HK-2 (cell line): ENCODE data around the gene FBXL2.
"Not testable (repeated sequence)": the region's sequence is repeated elsewhere in the genome, so short reads cannot be mapped to it uniquely, and the experiment has no call there.

Experiments
- DNase-seq: peaks from one replicate; pipeline ENCODE4 v3.0.0-alpha.2; 2018; ENCODE audit not compliant: unreplicated experiment

FBXL2 gene

DNA sequence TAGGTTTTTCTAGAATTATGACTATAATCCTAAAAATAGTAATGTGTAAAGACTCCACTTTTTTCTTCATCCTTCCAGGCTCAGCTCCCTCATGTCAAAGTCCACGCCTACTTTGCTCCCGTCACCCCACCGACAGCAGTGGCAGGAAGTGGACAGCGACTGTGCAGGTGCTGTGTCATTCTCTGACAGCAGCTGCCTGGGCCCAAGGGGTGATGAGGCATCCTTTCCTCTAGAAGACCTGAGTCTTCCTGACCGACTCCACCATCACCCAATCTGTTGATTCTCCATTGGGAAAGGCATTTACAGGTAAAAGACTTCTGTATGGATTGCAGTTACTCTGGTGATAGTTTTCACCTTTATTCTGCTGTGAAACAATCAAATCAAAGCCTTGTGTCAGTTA, 108.2 kb downstream of the FBXL2 start:
- DNase-seq: no peak

DNA sequence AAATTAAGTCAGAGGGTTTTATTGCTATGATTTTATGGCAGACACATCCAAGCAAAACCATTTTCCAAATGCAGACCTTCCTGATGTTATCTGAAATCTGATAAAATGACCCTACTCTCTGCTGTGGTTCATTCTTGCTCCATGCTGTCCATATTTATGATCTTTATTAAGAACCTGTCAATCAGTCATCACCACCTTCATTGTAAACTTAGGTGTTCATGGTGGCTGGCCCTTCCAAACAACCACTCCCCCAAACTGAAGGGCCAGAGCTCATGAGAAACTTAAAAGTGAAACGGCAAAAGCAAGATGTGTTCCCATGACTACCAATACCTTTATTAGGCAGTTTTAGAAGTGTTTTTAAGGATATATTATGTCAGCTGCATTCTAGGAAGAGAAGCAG, 109.4 kb downstream of the FBXL2 start:
- no peak for DNase-seq

DNA sequence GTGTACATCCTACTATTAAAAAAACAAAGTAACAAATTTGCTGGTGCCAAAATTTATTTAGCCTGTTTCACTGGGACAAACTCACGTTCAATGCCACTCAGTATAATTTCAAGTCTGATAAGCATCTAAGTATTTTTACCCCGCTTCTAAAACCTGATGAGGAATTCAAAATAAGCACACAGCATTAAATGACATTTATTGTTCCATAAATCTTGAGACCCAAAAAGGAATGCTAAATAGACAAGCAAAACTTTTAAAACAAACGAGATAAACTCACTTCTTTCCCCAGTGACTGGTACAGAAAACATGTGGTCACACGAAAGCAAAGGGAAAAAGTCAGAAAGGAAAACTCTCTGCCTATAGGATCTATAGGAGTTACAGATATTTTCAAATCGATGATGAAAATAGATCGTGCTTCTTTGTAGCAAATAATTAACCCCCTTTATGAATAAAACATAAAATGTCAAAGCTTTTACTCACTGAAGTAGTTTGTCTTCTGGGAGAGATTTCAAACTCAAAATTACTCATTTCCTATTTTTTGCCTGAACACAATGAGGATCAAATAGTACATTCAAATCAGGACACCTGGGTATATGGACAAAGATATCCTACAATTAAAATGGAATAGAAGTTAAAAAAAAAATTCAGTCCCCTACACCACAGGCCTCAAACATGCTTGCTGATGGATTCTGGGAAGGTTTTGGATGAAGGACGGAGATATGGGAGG, 111.3 kb downstream of the FBXL2 start:
- DNase-seq: no peak

DNA sequence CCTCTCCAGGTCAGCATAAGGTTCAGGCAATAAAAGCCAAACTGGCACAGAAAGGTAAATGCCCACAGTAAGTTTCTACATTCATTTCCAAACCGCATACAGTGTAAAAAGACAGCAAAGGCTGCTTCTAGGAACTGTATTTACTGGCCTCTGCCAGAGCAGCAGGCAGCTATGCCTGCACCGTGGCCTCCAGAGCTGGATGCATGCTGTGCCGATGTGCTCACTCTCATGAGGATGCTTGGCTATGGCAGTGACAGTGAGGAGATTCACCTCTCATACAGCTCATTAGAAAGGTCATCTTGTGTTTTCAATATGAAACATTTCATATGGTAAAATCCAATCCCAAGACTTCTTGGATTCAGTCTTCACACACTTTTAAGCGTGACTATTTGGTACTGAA, 112.7 kb downstream of the FBXL2 start:
- no peak for DNase-seq

DNA sequence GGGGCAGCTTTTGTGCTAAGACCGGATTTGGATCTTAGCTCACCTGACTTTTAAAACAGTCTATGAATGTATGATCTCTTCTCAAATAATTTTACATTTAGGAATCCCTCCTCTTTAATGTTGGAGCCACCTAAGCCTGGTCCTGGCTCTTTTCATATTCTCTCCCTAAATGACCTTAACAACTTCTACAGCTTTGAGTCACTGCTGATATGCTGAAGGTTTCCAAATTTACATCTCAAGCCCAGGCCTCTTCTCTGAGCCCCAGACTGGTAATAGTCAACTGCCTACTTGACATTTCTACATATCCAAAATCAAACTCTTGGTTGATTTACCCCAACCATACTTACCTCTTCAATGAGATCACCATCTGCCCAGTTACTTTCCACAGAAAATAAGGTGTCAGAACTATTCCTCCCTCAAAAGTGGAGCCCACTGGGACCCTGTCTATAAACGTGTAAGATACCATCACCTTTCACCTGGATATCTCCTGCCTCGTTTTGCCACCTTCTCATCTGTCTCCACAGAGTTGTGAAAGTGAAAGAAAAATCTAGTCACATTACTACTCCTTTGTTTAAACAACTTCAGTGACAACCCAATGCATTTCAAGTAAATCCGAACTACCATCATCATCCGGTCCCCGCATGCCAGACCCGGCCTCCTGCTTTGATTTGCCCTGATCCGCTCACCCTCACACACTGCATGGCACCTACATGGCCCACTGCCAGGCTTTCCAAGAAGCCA, 114.2 kb downstream of the FBXL2 start:
- DNase-seq: no peak

DNA sequence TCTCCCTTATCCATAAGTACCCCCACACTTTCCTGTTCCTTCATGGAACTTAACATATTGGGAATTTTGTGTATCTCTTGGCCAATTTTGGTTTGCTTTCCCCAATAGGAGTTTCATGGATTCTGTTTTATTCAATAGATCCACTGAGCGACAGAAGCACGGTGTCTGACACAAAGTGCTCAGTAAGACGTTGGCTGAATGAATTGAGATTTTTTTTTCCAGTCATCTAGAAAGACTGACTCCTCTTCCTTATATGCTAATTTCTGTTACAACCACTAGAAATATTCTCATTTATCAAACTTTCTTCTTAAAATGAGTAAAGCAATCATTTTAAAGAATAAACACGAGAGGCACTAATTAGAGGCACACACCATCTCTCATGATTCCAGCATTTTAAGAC, 114.9 kb downstream of the FBXL2 start:
- DNase-seq: no peak

DNA sequence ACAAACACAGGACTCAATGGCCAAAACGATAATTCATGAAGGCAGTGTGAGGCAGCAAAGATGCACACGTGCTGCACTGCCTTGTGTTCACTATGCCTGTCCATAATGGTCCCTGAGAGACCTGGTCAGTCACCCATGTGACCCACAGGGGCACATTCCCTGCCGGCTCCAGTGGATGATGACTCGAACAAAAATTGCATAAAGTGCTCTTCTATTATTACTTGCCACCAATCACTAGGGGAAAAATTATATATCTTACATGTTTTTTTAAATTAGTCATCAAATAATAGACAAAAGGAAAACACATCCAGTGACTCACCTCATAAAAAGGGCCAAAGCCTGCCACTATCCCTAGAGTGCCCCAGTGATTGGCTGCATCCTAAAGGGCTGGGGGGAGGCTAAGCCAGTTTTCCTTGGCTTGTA, 115.5 kb downstream of the FBXL2 start:
- DNase-seq: peak; percentile 21

DNA sequence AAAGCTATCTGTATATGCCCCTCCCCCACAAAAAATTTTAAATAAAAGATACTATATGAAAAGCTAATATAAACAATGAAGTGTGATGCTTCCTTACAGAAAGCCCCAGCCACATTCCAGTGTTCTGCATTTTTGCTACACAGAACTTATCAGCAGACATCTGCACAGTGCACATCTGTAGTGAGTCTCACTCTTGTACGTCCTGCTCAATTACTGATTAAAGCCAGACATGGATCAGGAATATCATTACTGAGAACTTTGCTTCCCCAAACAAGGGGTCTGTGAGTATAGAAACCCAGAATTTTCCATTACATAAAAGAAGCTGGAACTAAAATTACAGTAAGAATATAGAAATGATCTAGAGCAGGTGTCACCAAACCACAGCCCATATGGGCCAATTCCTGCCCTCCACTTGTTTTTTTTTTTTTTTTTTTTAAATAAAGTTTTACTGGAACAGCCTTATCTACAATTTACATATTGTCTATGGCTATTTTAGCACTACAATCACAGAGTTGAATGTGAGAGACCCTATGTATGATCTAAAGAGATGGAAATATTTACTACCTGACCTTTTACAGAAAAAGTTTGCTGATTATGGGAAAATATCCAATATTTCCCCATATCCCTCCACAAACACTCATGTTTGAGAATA, 117.3 kb downstream of the FBXL2 start:
- DNase-seq: no peak

DNA sequence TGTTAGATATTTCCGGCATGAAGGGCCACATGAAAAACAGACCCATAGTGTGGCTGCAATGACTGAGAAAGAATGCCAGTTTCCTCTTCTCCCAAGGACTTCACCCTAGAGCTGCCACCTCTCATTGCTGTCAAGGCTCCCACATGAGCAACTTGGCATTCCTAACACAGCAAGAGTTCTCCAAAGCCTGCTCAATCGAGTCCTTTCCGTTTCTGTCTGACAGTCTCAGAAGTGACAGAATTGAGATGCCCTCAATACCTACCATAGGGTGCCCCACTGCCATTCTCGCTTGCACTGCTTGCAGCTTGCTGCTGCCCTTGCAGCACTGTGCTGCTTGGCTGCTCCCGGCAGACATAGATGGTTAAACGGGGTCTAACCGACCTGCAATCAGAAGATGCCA, 118.7 kb downstream of the FBXL2 start:
- DNase-seq: no peak

DNA sequence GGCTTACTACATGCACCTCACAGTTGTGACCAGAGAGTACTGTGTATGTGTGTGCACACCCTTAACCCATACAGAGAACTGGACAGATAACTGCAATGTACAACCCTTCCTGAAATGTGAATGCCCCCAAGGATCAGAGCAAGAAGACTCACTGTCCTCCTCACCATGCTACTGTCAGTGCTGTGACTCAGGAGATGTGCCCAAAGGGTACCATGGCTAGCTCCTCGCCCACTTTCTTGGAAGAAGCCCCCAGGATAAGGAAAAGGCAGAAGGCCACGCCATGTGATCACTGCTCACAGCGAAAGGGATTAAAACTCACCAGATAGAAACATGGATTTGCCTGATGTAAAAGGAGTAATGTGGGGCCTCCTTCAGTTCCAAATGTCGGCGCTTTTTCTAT, 121.2 kb downstream of the FBXL2 start:
- DNase-seq: no peak

DNA sequence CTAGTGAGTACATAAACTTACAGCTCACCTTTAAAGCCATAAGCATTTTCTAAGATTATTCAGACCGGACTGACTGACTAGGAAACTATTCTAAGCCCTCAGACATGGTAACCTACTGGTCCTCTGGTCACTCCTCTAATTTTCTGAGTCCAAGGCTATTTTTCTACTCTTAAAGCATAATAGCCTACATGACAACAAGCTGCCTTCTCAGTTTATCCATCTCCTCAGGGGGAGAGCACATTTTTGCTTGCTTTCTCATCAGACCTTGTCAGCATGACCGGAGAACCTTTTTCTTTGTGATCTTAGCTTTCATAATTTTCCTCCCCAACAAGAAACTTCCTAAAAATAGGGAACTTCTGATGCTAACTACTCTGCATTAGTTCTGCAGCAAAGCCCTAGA, 124.5 kb downstream of the FBXL2 start:
- DNase-seq: no peak

DNA sequence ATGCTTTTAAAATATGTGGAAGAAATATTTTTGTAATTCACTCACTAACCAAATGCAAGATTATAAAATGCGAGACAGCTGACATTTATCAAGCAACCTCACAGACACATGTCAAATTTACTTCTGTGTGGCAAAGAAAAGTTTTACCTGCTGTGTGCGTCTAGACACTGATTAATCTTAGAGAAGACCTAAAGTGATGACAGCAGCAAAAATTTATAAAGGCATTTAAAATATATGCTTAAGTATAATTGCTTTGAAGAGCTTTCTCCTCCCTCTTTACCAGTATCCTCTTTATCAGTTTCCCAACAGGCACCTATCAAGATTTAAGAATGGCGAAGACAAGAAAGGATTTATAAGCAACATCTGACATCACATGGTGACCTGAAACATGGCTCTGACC, 125.7 kb downstream of the FBXL2 start:
- no peak for DNase-seq

DNA sequence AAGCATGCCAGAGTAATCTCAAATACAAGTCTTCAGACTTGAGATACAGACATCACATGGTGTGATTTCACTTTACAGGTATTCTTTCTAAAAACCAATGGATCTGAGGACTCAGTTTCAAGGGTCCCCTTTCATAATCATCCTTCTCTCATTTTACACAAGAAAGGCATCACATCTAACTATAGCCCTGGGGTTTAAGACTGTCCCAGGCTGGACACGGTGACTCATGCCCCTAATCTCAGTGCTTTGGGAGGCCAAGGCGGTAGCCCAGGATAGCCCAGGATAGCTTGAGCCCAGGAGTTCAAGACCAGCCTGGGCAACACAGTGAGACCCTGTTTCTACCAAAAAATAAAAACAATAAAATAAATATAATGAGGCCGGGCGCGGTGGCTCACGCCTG, 126.5 kb downstream of the FBXL2 start:
- no peak for DNase-seq

DNA sequence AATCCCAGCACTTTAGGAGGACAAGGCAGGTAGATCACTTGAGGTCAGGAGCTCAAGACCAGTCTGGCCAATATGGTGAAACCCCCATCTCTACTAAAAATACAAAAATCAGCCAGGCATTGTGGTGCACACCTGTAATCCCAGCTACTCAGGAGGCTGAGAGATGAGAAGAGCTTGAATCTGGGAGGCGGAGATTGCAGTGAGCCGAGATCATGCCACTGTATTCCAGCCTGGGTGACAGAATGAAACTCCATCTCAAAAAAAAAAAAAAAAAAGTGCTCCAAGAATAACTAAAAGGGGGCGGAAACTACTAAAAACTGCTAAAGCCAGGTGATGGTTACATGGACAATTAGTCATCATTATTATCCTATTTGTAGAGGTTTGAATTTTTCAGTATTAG, 133.6 kb downstream of the FBXL2 start:
- DNase-seq: not testable (repeated sequence)

DNA sequence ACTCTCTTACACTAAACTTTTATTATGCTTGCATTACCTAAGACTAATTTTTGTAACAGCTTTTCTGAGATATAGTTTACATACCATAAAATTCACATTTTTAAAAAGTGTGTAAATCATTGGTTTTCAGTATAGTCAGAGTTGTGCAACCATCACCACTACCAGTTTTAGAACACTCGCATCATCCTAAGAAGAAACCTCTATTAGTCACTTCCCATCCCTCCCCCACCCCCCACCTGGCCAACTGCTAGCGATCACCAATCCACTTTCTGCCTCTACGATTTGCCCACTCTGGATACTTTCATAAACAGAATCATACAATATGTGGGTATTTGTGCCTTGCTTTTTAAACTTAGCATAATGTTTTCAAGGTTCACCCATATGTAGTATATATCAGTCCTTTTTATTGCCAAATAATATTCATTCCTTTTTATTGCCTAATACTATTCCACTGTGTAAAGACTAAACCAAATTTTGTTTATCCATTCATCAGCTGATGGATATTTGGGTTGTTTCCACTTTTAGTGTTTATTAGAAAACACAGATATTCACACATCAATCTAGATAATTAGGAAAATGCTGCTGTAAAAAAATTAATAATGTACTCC, 139.9 kb downstream of the FBXL2 start:
- no peak for DNase-seq

DNA sequence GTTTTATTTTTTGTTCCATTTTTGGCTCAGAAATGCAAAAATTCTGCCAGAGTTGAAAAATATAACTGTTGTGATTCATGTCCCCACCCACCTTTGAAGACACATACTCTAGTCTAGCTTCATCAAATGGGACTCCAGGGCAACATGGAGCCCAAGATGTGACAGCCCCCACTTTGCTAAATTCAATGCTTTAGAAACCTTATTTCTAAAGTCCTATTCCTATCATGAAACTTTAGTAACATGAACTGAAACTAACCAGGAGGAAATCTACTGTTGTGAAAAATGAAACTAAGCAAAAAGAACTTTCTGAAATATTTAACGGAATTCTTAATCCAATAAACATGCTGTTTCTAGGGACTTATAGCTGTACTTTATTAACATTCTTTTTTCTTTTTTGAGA, 142.7 kb downstream of the FBXL2 start:
- no peak for DNase-seq

DNA sequence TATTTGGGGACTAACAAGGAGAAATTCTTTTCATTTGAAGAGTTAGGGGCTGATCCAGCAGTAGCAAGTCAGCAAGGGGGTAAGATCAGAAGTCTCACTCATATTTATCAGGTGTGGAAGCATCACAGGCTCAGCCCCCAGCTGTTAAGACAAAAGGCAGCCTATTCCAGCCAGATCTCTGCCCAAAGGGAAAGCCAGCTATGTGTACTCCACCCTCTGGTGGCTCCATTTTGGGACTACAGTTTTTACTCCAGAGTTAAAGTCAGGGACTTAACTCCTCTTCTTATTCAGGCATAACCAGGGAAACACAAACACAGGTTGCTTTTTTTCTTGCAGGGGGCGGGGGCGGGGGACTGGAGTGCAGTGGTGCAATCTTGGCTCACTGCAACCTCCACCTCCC, 143.7 kb downstream of the FBXL2 start:
- DNase-seq: no peak

DNA sequence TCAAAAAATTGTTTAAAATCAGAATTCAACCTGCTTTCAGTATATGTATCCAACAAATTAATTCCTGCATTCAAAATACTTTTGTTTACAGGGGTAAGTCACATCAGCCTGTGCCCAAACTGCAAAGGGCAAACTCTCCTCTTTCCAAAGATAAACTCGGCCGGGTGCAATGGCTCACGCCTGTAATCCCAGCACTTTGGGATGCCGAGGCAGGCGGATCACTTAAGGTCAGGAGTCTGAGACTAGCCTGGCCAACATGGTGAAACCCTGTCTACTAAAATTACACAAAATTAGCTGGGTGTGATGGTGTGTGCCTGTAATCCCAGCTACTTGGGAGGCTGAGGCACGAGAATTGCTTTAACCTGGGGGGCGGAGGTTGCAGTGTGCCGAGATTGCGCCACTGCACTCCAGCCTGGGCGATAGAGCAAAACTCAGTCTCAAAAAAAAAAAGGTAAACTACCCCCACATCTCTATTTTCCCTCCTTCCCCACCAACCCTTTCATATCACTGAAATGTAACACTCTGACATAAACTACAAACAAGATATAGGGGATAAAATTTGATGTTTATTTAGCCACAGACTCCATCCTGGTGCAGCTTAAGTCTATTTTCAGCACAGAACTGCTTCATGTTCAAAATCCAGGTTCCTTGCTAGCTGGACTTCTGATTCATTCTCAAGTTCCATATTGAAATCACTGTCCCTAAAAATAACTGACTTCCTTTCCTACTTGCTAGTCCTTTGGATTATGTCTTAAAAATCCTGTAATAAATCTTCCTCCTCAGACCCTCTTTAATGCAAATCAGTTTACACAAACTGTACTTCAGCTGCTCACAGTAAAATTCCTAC, 147.6 kb downstream of the FBXL2 start:
- DNase-seq: no peak

DNA sequence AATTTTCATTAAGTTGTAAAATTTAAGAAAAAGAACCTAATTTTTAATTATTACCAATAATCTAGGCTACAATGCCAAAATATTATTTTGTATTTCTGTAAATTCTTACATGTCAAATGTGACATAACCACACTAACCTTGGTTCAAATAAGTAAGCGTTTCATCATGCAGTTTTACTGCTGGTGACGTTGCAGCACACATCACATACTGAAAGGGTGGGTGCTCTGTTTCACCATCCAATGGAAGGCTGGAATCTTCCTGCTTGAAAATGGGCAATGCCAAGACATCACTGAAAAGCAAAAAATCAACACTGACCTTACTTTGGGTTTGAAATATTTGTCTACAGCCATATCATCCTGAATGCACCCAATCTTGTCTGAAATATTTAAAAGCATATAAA, 148.2 kb downstream of the FBXL2 start:
- DNase-seq: no peak

DNA sequence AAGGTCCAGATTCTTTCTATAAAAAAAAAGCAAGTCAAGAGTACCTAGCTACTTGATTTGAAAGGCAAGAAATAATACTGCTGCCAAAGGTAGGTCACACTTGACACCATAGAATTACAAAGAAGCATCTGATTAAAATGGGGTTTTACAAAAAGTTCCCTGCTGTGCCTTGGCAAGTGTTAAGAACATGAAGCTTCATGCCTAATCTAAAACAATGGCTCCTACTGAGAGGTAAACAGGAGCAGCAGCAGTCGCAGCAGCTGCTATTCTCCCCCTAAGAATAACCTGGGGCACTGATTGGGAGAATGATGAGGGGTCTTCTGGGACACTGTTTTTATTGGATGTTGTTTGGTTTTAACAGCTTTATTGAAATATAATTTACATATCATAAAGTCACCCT, 148.8 kb downstream of the FBXL2 start:
- no peak for DNase-seq

DNA sequence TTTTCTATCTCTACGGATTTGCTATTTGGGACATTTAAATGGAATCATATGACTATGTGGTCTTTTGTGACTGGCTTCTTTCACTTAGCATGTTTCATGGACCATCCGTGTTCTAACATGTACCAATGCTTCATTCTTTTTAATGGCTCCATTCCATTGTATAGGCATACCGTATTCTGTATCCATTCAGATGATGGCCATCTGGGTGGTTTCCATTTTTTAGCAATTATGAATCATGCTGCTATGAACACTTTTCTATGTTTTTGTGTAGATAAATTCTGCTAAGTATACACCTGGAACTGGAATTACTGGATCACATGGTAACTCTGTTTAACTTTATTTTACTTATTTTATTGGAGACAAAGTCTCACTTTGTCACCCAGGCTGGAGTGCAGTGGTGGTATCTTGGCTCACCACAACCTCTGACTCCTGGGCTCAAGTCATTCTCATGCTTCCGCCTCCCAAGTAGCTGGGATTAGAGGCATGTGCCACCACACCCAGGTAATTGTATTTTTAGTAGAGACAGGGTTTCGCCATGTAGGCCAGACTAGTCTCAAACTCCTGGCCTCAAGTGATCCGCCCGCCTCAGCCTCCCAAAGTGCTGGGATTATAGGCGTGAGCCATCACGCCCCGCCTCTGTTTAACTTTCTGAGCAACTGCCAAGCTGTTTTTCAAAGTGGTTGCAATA, 149.5 kb downstream of the FBXL2 start:
- DNase-seq: no peak
